Tibial nerve (tissue), 4 donors: ENCODE measurements around the gene TTC3. TPM values are rescaled to one million over a fixed set of nuclear protein-coding genes. Genes with fewer than 3 reads are reported as not detected.

Experiments
- DNase-seq, 2 donors: peaks; one replicate each; pipeline ENCODE4 v3.0.0-alpha.2; 2019; ENCODE audit warnings: low spot score in 2 of 2
- H3K27ac ChIP-seq, 4 donors: fragments of 200-600 bp; sonication (generic) in 3 of 4; one replicate each; pipeline ENCODE4 v1.5.1; 2017 to 2019; ENCODE audit warnings: mild to moderate bottlenecking in 1 of 4
- H3K27me3 ChIP-seq, 2 donors: fragments of 200-600 bp; sonication (generic) in 1 of 2; one replicate each; pipeline versions ENCODE4 v1.5.1 to v1.6.0; 2017 to 2019
- H3K36me3 ChIP-seq, 3 donors: fragments of 200-600 bp; sonication (generic); one replicate each; pipeline ENCODE4 v1.5.1; 2018 to 2019
- H3K4me1 ChIP-seq, 4 donors: fragments of 200-600 bp; sonication (generic) in 3 of 4; one replicate each; pipeline ENCODE4 v1.5.1; 2017 to 2019
- H3K4me3 ChIP-seq, 4 donors: fragments of 200-600 bp; sonication (generic) in 3 of 4; one replicate each; pipeline ENCODE4 v1.5.1; 2017 to 2019; ENCODE audit warnings: mild to moderate bottlenecking in 1 of 4, moderate library complexity in 1 of 4
- H3K9me3 ChIP-seq, 4 donors: fragments of 200-600 bp; sonication (generic) in 3 of 4; one replicate each; pipeline ENCODE4 v1.5.1; 2017 to 2019
- CTCF ChIP-seq, 5 experiments: fragments of 200-600 bp in 3 of 5; fragments of 450-650 bp in 2 of 5; sonication (generic) in 3 of 5; IDR thresholded peaks; one replicate each; pipeline ENCODE4 v1.5.1; 2016 to 2019; ENCODE audit warnings: antibody characterized with exemption in 5 of 5, mild to moderate bottlenecking in 3 of 5, moderate library complexity in 2 of 5
- EP300 ChIP-seq, 2 donors: sonication (generic); formaldehyde crosslinking; IDR thresholded peaks; one replicate each; pipeline ENCODE4 v1.6.1; 2017; ENCODE audit warnings: antibody characterized with exemption in 2 of 2, mild to moderate bottlenecking in 1 of 2
- POLR2A ChIP-seq, 2 donors: fragments of 450-650 bp; IDR thresholded peaks; one replicate each; pipeline ENCODE4 v1.6.1; 2017; ENCODE audit warnings: antibody characterized with exemption in 2 of 2, mild to moderate bottlenecking in 2 of 2, moderate library complexity in 2 of 2
- whole genome bisulfite sequencing, 2 donors: methylation state at CpG; one replicate each; pipeline ENCODE4 v1.1.5; 2018; 5-methylcytosine and 5-hydroxymethylcytosine counted together
- total RNA-seq, 4 donors: library from RNA; depleted of rRNA; stranded (reverse); fragments of >200 nt; gene quantifications; one replicate each; pipeline ENCODE4 v1.1.0, GENCODE V29; 2016

Gene TTC3
- total RNA-seq, 4 donors from 2014 or later: 136 to 259 (median 158) TPM

- no peak for DNase-seq
- no peaks in the 10 kb centered on the region for H3K36me3 ChIP-seq
These were observed 31.3 kb upstream of the TTC3 start for GRCh38 chr21:37041706-37042271.

GRCh38 chr21:37043818-37044217, 29.2 kb upstream of the TTC3 start:
- Histone ChIP-seq H3K27ac (no peak overlapping the region), H3K36me3 (no peaks in the 10 kb centered on the region), H3K4me1 (no peaks in the 10 kb centered on the region), H3K27me3 (no peaks in the 10 kb centered on the region), H3K4me3 (no peak overlapping the region), H3K9me3 (no peaks in the 10 kb centered on the region)
- TF ChIP-seq POLR2A (IDR thresholded peaks at IDR 0.05): no peak
- TF ChIP-seq EP300 (IDR thresholded peaks at IDR 0.05): no peak
- no peak for TF ChIP-seq CTCF (IDR thresholded peaks at IDR 0.05)
- WGBS, 2 donors: 79 to 80% methylated on average over 6 of the region's 6 CpGs
- no peak for DNase-seq

More at GRCh38 chr21:37041706-37042271, 31.3 kb upstream of the TTC3 start:
- TF ChIP-seq POLR2A (IDR thresholded peaks at IDR 0.05) (no peak), CTCF (IDR thresholded peaks at IDR 0.05) (no peak), EP300 (IDR thresholded peaks at IDR 0.05) (no peak)
- H3K9me3 ChIP-seq: no peaks in the 10 kb centered on the region
- no peak overlapping the region for H3K4me3 ChIP-seq
- no peaks in the 10 kb centered on the region for H3K4me1 ChIP-seq
- H3K27me3 ChIP-seq: no peaks in the 10 kb centered on the region
- WGBS, 2 donors: 90 to 95% methylated on average over 3 to 4 of the region's 4 CpGs
- no peak overlapping the region for H3K27ac ChIP-seq

- H3K4me1 ChIP-seq: no peaks in the 10 kb centered on the region
- 98 to 100% methylated on average over 3 of the region's 3 CpGs for WGBS, 2 donors
- H3K27me3 ChIP-seq: no peaks in the 10 kb centered on the region
- no peaks in the 10 kb centered on the region for H3K9me3 ChIP-seq
- H3K27ac ChIP-seq: no peak overlapping the region
- no peak for TF ChIP-seq POLR2A (IDR thresholded peaks at IDR 0.05)
- TF ChIP-seq EP300 (IDR thresholded peaks at IDR 0.05): no peak
- TF ChIP-seq CTCF (IDR thresholded peaks at IDR 0.05): no peak
- H3K4me3 ChIP-seq: no peak overlapping the region
- H3K36me3 ChIP-seq: no peaks in the 10 kb centered on the region
- DNase-seq: no peak
These were observed 28.4 kb upstream of the TTC3 start for GRCh38 chr21:37044643-37045042.

GRCh38 chr21:37045149-37045548, 27.9 kb upstream of the TTC3 start:
- 75 to 82% methylated on average over 6 of the region's 6 CpGs for WGBS, 2 donors
- DNase-seq: no peak
- H3K4me1 ChIP-seq: no peaks in the 10 kb centered on the region
- no peaks in the 10 kb centered on the region for H3K9me3 ChIP-seq
- no peaks in the 10 kb centered on the region for H3K27me3 ChIP-seq
- H3K27ac ChIP-seq: no peak overlapping the region
- no peak for TF ChIP-seq POLR2A (IDR thresholded peaks at IDR 0.05)
- TF ChIP-seq EP300 (IDR thresholded peaks at IDR 0.05): no peak
- no peak for TF ChIP-seq CTCF (IDR thresholded peaks at IDR 0.05)
- H3K36me3 ChIP-seq: no peaks in the 10 kb centered on the region
- no peak overlapping the region for H3K4me3 ChIP-seq

GRCh38 chr21:37045556-37045955, 27.5 kb upstream of the TTC3 start:
- TF ChIP-seq POLR2A (IDR thresholded peaks at IDR 0.05) (no peak), CTCF (IDR thresholded peaks at IDR 0.05) (no peak), EP300 (IDR thresholded peaks at IDR 0.05) (no peak)
- H3K9me3 ChIP-seq: no peaks in the 10 kb centered on the region
- no peaks in the 10 kb centered on the region for H3K27me3 ChIP-seq
- 78 to 84% methylated on average over 6 of the region's 6 CpGs for WGBS, 2 donors
- H3K4me1 ChIP-seq: no peaks in the 10 kb centered on the region
- H3K4me3 ChIP-seq: no peak overlapping the region
- H3K27ac ChIP-seq: no peak overlapping the region
- H3K36me3 ChIP-seq: no peaks in the 10 kb centered on the region
- DNase-seq: no peak
